SK-N-MC (cell line): Measurements from ENCODE around the gene PPTC7.

Experiments used
- EZH2 ChIP-seq: fragments of 200-600 bp; sonication (generic); IDR thresholded peaks from one replicate; pipeline ENCODE4 v1.6.1; 2017; ENCODE audit warnings: antibody characterized with exemption
- FOXP2 ChIP-seq: optimal IDR thresholded peaks from 2 replicates; pipeline ENCODE3; 2011; ENCODE audit warnings: mild to moderate bottlenecking, moderate library complexity; ENCODE audit not compliant: insufficient read depth; ENCODE audit errors: extremely low read length, control extremely low read depth
- POLR2AphosphoS5 ChIP-seq: IDR thresholded peaks from 2 replicates; pipeline ENCODE4 v1.6.1; 2012; ENCODE audit warnings: mild to moderate bottlenecking, low read depth, low read length, borderline replicate concordance

DNA sequence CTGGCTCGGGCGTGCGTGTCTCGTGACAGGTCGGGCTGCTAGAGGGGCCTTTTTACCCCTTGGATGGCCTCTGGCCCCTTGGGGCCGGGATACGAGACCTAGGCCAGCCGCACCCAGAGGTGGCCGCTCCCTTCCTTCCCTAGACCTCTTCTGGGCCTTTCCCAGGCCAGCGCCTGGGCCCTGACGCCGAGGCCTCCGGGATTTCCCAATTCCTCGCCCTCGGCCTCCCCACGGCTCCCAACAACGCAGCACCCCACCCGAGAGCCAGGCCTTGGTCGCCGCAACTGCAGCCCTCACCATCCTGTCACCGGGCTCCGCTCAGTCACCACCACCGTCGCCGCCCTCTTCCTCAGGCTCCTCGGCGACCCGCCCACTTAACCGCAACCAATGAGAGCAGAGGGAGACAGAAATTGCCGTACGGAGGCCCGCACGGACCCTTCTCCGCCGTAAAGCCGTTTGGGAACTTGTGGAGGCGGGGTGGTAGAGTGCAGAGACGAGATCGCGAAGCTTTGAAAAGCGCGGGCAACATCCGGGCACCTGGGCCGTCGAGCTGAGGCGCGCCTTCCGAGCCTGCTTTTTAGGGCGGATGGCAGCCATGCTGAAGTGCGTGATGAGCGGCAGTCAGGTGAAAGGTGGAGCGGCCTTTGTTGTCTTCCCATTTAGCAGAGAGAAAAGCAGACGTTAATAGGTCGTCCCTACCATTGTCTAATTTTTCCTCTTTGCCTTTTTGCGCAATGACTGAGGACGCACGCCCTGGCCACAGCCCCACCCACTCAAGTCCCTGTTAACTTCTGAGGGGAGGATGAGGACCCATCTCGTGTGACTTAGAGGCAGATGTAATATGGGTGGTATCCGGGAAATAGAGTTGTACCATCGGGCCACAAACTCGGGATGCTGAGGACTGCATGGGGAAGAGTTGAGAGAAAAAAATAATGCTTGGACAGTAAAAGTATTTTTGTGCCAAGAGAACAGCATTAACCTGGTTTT lies 81.1 kb downstream of the PPTC7 start, which contains the start of the genes RAD9B and VPS29:
- peak; percentile 90 for TF ChIP-seq POLR2AphosphoS5
- no peak for TF ChIP-seq EZH2
- no peak for TF ChIP-seq FOXP2
